ENCODE results near the gene CAPN2. TPM values are rescaled to one million over a fixed set of nuclear protein-coding genes. Genes with fewer than 3 reads are reported as not detected.

The CAPN2 gene
- polyA plus RNA-seq, 1 of the 3 experiments (the other 2 are of a cell fraction), result 208 TPM

Small RNA genes lying within 50 kb of the gene (small RNA-seq; reads per million reads assigned to genes)
- gene RNU6-1248P, result 0 reads per million in 7 experiments

Other genes starting within 250 kb of the CAPN2 start
- not detected in 2 replicates for gene CAPN8, start 46.8 kb upstream of the CAPN2 start, polyA plus RNA-seq (2012; rRNA removed)
- gene TP53BP2, start 133.4 kb downstream of the CAPN2 start, polyA plus RNA-seq (2012; rRNA removed), result 11.4 and 14.8 TPM in 2 replicates